Endothelial cell of umbilical vein (primary cell): ENCODE results near the gene SPRY4. TPM values are rescaled to one million over a fixed set of nuclear protein-coding genes. Genes with fewer than 3 reads are reported as not detected.

ENCODE experiments used
- BruUV-seq: library from RNA; stranded (reverse); fragments of 400-500 nt; replicated peaks from 2 replicates; lab custom pipeline; 2021; lab: Mats Ljungman, UMichigan
- CTCF ChIA-PET: fragments of 300-600, 350-600 bp; sonication (Branson Sonifier 250); formaldehyde crosslinking; loops from one replicate; lab custom pipeline; 2021; ENCODE audit warnings: antibody characterized with exemption, inconsistent platforms; lab: Charles Lee
- POLR2A ChIA-PET: fragments of 300-600, 350-600 bp; sonication (Branson Sonifier 250); formaldehyde crosslinking; loops from one replicate; lab custom pipeline; 2021; ENCODE audit warnings: antibody characterized with exemption, inconsistent platforms; lab: Charles Lee
- DNase-seq: peaks from one replicate; pipeline ENCODE4 v3.0.0-alpha.2; 2011; ENCODE audit warnings: low read depth, low spot score
- FAIRE-seq: peaks from 2 replicates; lab custom pipeline; 2011; peaks lifted over from hg19 to GRCh38; lab: Jason Lieb, UNC
- H2AFZ ChIP-seq: 2 replicates; pipeline ENCODE4 v1.6.0; 2012; ENCODE audit warnings: low read depth, low read length, control low read depth, inconsistent platforms
- H3K27ac ChIP-seq: 2 replicates; pipeline ENCODE4 v1.5.1; 2011; ENCODE audit warnings: low read depth, mild to moderate bottlenecking, control low read depth, low read length, moderate library complexity; ENCODE audit not compliant: insufficient read depth
- H3K27me3 ChIP-seq, 2 experiments: 2 replicates each; pipeline versions ENCODE4 v1.6.0 to v1.6.1; 2011; ENCODE audit warnings: low read length in 2 of 2, mixed read lengths in 1 of 2; ENCODE audit not compliant: control insufficient read depth in 2 of 2, insufficient read depth in 2 of 2
- H3K36me3 ChIP-seq, 2 experiments: 2 replicates in 1 of 2; 3 replicates in 1 of 2; pipeline ENCODE4 v1.5.1; 2011; ENCODE audit warnings: low read length in 2 of 2, mild to moderate bottlenecking in 1 of 2, moderate library complexity in 1 of 2; ENCODE audit not compliant: control insufficient read depth in 2 of 2, insufficient read depth in 2 of 2; ENCODE audit errors: extremely low read depth in 1 of 2
- H3K4me1 ChIP-seq: 3 replicates; pipeline ENCODE4 v1.5.1; 2011; ENCODE audit warnings: mild to moderate bottlenecking, low read length; ENCODE audit not compliant: control insufficient read depth, insufficient read depth; ENCODE audit errors: extremely low read depth
- H3K4me2 ChIP-seq: 2 replicates; pipeline ENCODE4 v1.6.1; 2011; ENCODE audit warnings: low read length, control low read depth, mixed read lengths; ENCODE audit not compliant: insufficient read depth
- H3K4me3 ChIP-seq, 3 experiments: fragments of 200-600 bp in 1 of 3; sonication (generic), shearing (Covaris generic) in 1 of 3; replicated peaks in 1 of 3; 2 replicates each; pipeline ENCODE4 v1.5.1; 2011 to 2016; ENCODE audit warnings: control low read depth in 3 of 3, low read length in 3 of 3, mild to moderate bottlenecking in 2 of 3, inconsistent platforms in 1 of 3, low read depth in 1 of 3, moderate library complexity in 1 of 3; ENCODE audit not compliant: insufficient read depth in 1 of 3
- H3K79me2 ChIP-seq: 2 replicates; pipeline ENCODE4 v1.6.0; 2012; ENCODE audit warnings: low read length, inconsistent platforms; ENCODE audit not compliant: control insufficient read depth, insufficient read depth
- H3K9ac ChIP-seq: replicated peaks from 2 replicates; pipeline ENCODE3; 2011; ENCODE audit warnings: low read length, control low read depth; ENCODE audit not compliant: insufficient read depth; ENCODE audit errors: extremely low read depth
- H3K9me1 ChIP-seq: replicated peaks from 3 replicates; pipeline ENCODE4 v1.6.0; 2011; ENCODE audit warnings: mild to moderate bottlenecking, low read length; ENCODE audit not compliant: control insufficient read depth, insufficient read depth; ENCODE audit errors: extremely low read depth
- H3K9me3 ChIP-seq: replicated peaks from 2 replicates; pipeline ENCODE4 v1.5.1; 2012; ENCODE audit warnings: low read length, inconsistent platforms; ENCODE audit not compliant: control insufficient read depth, insufficient read depth
- H4K20me1 ChIP-seq: replicated peaks from 2 replicates; pipeline ENCODE3; 2011; ENCODE audit warnings: mild to moderate bottlenecking, low read length; ENCODE audit not compliant: control insufficient read depth, insufficient read depth; ENCODE audit errors: extremely low read depth
- CTCF ChIP-seq, 2 donors: IDR thresholded peaks; 1 replicate in 1 of 2; 2 replicates in 1 of 2; pipeline ENCODE4 v1.5.1; 2011; ENCODE audit warnings: low read length in 2 of 2, mild to moderate bottlenecking in 2 of 2, moderate library complexity in 2 of 2, control low read depth in 1 of 2, inconsistent platforms in 1 of 2, low read depth in 1 of 2; ENCODE audit not compliant: insufficient read depth in 1 of 2; ENCODE audit errors: extremely low read depth in 1 of 2
- EZH2 ChIP-seq: IDR thresholded peaks from 2 replicates; pipeline ENCODE4 v1.6.1; 2012; ENCODE audit warnings: borderline replicate concordance, low read depth, mild to moderate bottlenecking, moderate library complexity, low read length, inconsistent platforms; ENCODE audit not compliant: severe bottlenecking
- FOS ChIP-seq: IDR thresholded peaks from 2 replicates; pipeline ENCODE4 v1.6.1; 2011; ENCODE audit warnings: mild to moderate bottlenecking, low read length, moderate library complexity, borderline replicate concordance; ENCODE audit not compliant: insufficient read depth
- GATA2 ChIP-seq: IDR thresholded peaks from 2 replicates; pipeline ENCODE4 v1.7.0; 2011; ENCODE audit warnings: low read depth, mild to moderate bottlenecking, moderate library complexity, mixed read lengths, low read length; ENCODE audit not compliant: insufficient read length, insufficient read depth
- JUN ChIP-seq: IDR thresholded peaks from 2 replicates; pipeline ENCODE4 v1.6.1; 2011; ENCODE audit warnings: borderline replicate concordance, low read depth; ENCODE audit not compliant: insufficient read length, insufficient read depth
- MAX ChIP-seq: IDR thresholded peaks from 2 replicates; pipeline ENCODE4 v1.6.1; 2011; ENCODE audit not compliant: insufficient read depth, insufficient read length
- MYC ChIP-seq: IDR thresholded peaks from one replicate; pipeline ENCODE4 v1.6.1; 2011; ENCODE audit warnings: mild to moderate bottlenecking, low read depth, low read length
- POLR2A ChIP-seq: IDR thresholded peaks from 2 replicates; pipeline ENCODE4 v1.6.1; 2012; ENCODE audit warnings: low read depth, mild to moderate bottlenecking, control low read depth, low read length
- POLR2AphosphoS5 ChIP-seq: IDR thresholded peaks from 2 replicates; pipeline ENCODE4 v1.6.1; 2012; ENCODE audit warnings: low read depth, mild to moderate bottlenecking, control low read depth, low read length, moderate library complexity; ENCODE audit not compliant: insufficient read depth
- dilution Hi-C: fragments of 300-500 bp; cut with MboI; formaldehyde crosslinking; loops from one replicate; pipeline ENCODE4 v1.15.0; 2019; ENCODE audit warnings: low sequenced_read_pairs; ENCODE audit not compliant: extremely low pct_ligation_motif_present
- intact Hi-C: fragments of 100-400 bp; cut with micrococcal nuclease; formaldehyde crosslinking; loops from one replicate; pipeline ENCODE4 v1.10.0; 2022
- polyA plus RNA-seq, 4 experiments: library from polyadenylated mRNA; depleted of rRNA in 3 of 4; stranded (reverse) in 3 of 4; unstranded in 1 of 4; fragments of >200 nt; gene quantifications; 2 replicates each; pipeline versions ENCODE4 v1.2.1 to v1.2.3, GENCODE V29; 2011 to 2012; ENCODE audit warnings: missing spikeins in 1 of 4
- total RNA-seq: library from RNA; stranded (reverse); gene quantifications from 2 replicates; pipeline ENCODE4 v1.2.3, GENCODE V29; 2021

The SPRY4 gene
- total and polyA plus RNA-seq, 2 donors (not counting 3 experiments of a cell fraction or from before 2014, with no cell fraction given), result 9.3 to 33.9 TPM

GRCh38 chr5:142303565-142303964 is 21.3 kb downstream of the SPRY4 start:
- intact Hi-C loops (no loop called here), dilution Hi-C loops (no loop called here)
- CTCF ChIA-PET, result interaction anchor here (1.0 to 1.5 kb wide), 3 partner anchors 9 to 409 kb away, joined by 3 to 6 read pairs (median 4); no protein-coding TSS in a partner anchor
- H4K20me1 ChIP-seq, result no peaks in the 10 kb centered on the region
- no TSS peak for BruUV-seq
- no peaks in the 10 kb centered on the region for H3K27me3 ChIP-seq
- no peaks in the 10 kb centered on the region for H3K9me1 ChIP-seq
- H3K4me1 ChIP-seq, result no peaks in the 10 kb centered on the region
- FAIRE-seq (no peak), DNase-seq (no peak)
- H3K9ac ChIP-seq, result no peak overlapping the region
- TF ChIP-seq EZH2 (no peak), CTCF (IDR thresholded peaks at IDR 0.05; ENCODE audit: extremely low read depth in 1 of 2, insufficient read depth in 1 of 2, low read depth in 1 of 2, low read length in 2 of 2) (no peak), FOS (no peak), GATA2 (no peak), MYC (no peak), JUN (no peak), POLR2AphosphoS5 (no peak), MAX (no peak), POLR2A (no peak)
- no peaks in the 10 kb centered on the region for H3K36me3 ChIP-seq
- H3K4me2 ChIP-seq, result no peak overlapping the region
- H2AFZ ChIP-seq, result no peak overlapping the region
- no peaks in the 10 kb centered on the region for H3K79me2 ChIP-seq
- no peaks in the 10 kb centered on the region for H3K9me3 ChIP-seq
- POLR2A ChIA-PET, result no interaction called here
- H3K4me3 ChIP-seq, result no peak overlapping the region
- H3K27ac ChIP-seq, result no peak overlapping the region
